IMR-90 (cell line): ENCODE data around the gene HOXA7. TPM values are rescaled to one million over a fixed set of nuclear protein-coding genes. Genes with fewer than 3 reads are reported as not detected.

ENCODE experiments used
- ATAC-seq: fragments of 200-7000 bp; cut with Tn5 transposase; 2 replicates; pipeline ENCODE4 v1.9.1; 2020; ENCODE audit warnings: low read depth, mild to moderate bottlenecking, moderate library complexity
- BruUV-seq: library from RNA; stranded (reverse); fragments of 400-500 nt; replicated peaks from 2 replicates; lab custom pipeline; 2021; lab: Mats Ljungman, UMichigan
- CTCF ChIA-PET: fragments of 300-600 bp; formaldehyde crosslinking; extraction: SDS; loops from one replicate; lab custom pipeline; 2021; ENCODE audit warnings: antibody characterized with exemption; lab: Yijun Ruan, JAX
- POLR2A ChIA-PET: fragments of 300-600 bp; sonication (Branson Sonifier 250); formaldehyde crosslinking; loops from one replicate; lab custom pipeline; 2022; ENCODE audit warnings: antibody characterized with exemption; ENCODE audit not compliant: unreplicated experiment; lab: Charles Lee
- DNase-seq: peaks from one replicate; pipeline ENCODE4 v3.0.0; 2013
- H2AFZ ChIP-seq: replicated peaks from 2 replicates; pipeline ENCODE3; 2013; ENCODE audit warnings: low read length, mild to moderate bottlenecking; ENCODE audit not compliant: poor library complexity
- H2AK5ac ChIP-seq: 2 replicates; pipeline ENCODE4 v1.6.1; 2013; ENCODE audit warnings: low read depth, low read length, inconsistent platforms
- H2AK9ac ChIP-seq: replicated peaks from 2 replicates; pipeline ENCODE3; 2013; ENCODE audit warnings: mild to moderate bottlenecking, low read depth, low read length, moderate library complexity; ENCODE audit not compliant: poor library complexity
- H2BK120ac ChIP-seq: 2 replicates; pipeline ENCODE4 v1.6.1; 2013; ENCODE audit warnings: low read depth, low read length, inconsistent platforms
- H2BK15ac ChIP-seq: 3 replicates; pipeline ENCODE4 v1.6.1; 2013; ENCODE audit warnings: low read depth, low read length, inconsistent platforms
- H2BK20ac ChIP-seq: 2 replicates; pipeline ENCODE4 v1.6.1; 2013; ENCODE audit warnings: low read depth, mild to moderate bottlenecking, inconsistent platforms, low read length, moderate library complexity
- H2BK5ac ChIP-seq: 2 replicates; pipeline ENCODE4 v1.6.1; 2013; ENCODE audit warnings: mild to moderate bottlenecking, low read depth, low read length, inconsistent platforms; ENCODE audit not compliant: poor library complexity, severe bottlenecking
- H3K14ac ChIP-seq: replicated peaks from 2 replicates; pipeline ENCODE4 v1.6.1; 2013; ENCODE audit warnings: low read depth, low read length, inconsistent platforms
- H3K18ac ChIP-seq: 2 replicates; pipeline ENCODE4 v1.6.1; 2013; ENCODE audit warnings: low read depth, low read length, control low read depth
- H3K23ac ChIP-seq: 2 replicates; pipeline ENCODE4 v1.6.1; 2013; ENCODE audit warnings: low read depth, low read length, inconsistent platforms
- H3K27ac ChIP-seq: 2 replicates; pipeline ENCODE4 v1.5.1; 2013; ENCODE audit warnings: mild to moderate bottlenecking, control low read depth, low read length; ENCODE audit not compliant: insufficient read depth
- H3K27me3 ChIP-seq: 2 replicates; pipeline ENCODE4 v1.6.1; 2013; ENCODE audit warnings: low read length; ENCODE audit not compliant: control insufficient read depth, insufficient read depth
- H3K36me3 ChIP-seq: 2 replicates; pipeline ENCODE4 v1.6.1; 2013; ENCODE audit warnings: low read length, mixed read lengths; ENCODE audit not compliant: control insufficient read depth, insufficient read depth
- H3K4ac ChIP-seq: 2 replicates; pipeline ENCODE4 v1.6.1; 2013; ENCODE audit warnings: low read depth, low read length, inconsistent platforms
- H3K4me1 ChIP-seq: 2 replicates; pipeline ENCODE4 v1.6.1; 2013; ENCODE audit warnings: low read length, mixed read lengths; ENCODE audit not compliant: control insufficient read depth, insufficient read depth
- H3K4me2 ChIP-seq: 2 replicates; pipeline ENCODE4 v1.6.1; 2013; ENCODE audit warnings: low read depth, mild to moderate bottlenecking, control low read depth, low read length, moderate library complexity
- H3K4me3 ChIP-seq: 2 replicates; pipeline ENCODE4 v1.5.1; 2013; ENCODE audit warnings: low read depth, mild to moderate bottlenecking, control low read depth, low read length, moderate library complexity; ENCODE audit not compliant: insufficient read depth
- H3K56ac ChIP-seq: 2 replicates; pipeline ENCODE4 v1.6.1; 2013; ENCODE audit warnings: low read length, inconsistent platforms; ENCODE audit not compliant: insufficient read depth; ENCODE audit errors: extremely low read depth
- H3K79me1 ChIP-seq, 2 experiments: 2 replicates each; pipeline ENCODE4 v1.6.1; 2013; ENCODE audit warnings: low read length in 2 of 2, inconsistent platforms in 1 of 2, low read depth in 1 of 2
- H3K9ac ChIP-seq: 2 replicates; pipeline ENCODE4 v1.6.1; 2013; ENCODE audit warnings: low read depth, low read length, control low read depth
- H3K9me1 ChIP-seq: 2 replicates; pipeline ENCODE4 v1.6.1; 2013; ENCODE audit warnings: low read length, inconsistent platforms; ENCODE audit not compliant: insufficient read depth
- H3K9me3 ChIP-seq: 2 replicates; pipeline ENCODE4 v1.6.1; 2013; ENCODE audit warnings: low read length; ENCODE audit not compliant: control insufficient read depth, insufficient read depth
- H4K20me1 ChIP-seq: 2 replicates; pipeline ENCODE4 v1.6.1; 2013; ENCODE audit warnings: low read length, inconsistent platforms; ENCODE audit not compliant: insufficient read depth
- H4K5ac ChIP-seq: 2 replicates; pipeline ENCODE4 v1.6.1; 2013; ENCODE audit warnings: mild to moderate bottlenecking, low read depth, low read length, control low read depth
- H4K8ac ChIP-seq, 2 experiments: 2 replicates each; pipeline ENCODE4 v1.6.1; 2013; ENCODE audit warnings: low read depth in 2 of 2, low read length in 2 of 2, control low read depth in 1 of 2, inconsistent platforms in 1 of 2
- H4K91ac ChIP-seq: 2 replicates; pipeline ENCODE4 v1.6.1; 2013; ENCODE audit warnings: low read depth, low read length, inconsistent platforms; ENCODE audit not compliant: insufficient read depth
- BHLHE40 ChIP-seq: fragments of 150-350 bp; IDR thresholded peaks from 2 replicates; pipeline ENCODE4 v1.6.1; 2016; ENCODE audit warnings: mild to moderate bottlenecking, low read depth, low read length
- CEBPB ChIP-seq: IDR thresholded peaks from 2 replicates; pipeline ENCODE4 v1.6.1; 2012; ENCODE audit warnings: low read depth, low read length, improper control_type of control experiment
- CHD1 ChIP-seq: IDR thresholded peaks from 2 replicates; pipeline ENCODE4 v1.6.1; 2012; ENCODE audit warnings: low read depth, low read length, improper control_type of control experiment
- FOS ChIP-seq: fragments of 150-350 bp; IDR thresholded peaks from 2 replicates; pipeline ENCODE4 v1.6.1; 2016; ENCODE audit warnings: low read depth, low read length
- MAFK ChIP-seq: IDR thresholded peaks from 2 replicates; pipeline ENCODE4 v1.6.1; 2012; ENCODE audit warnings: low read depth, low read length, improper control_type of control experiment
- MAZ ChIP-seq: IDR thresholded peaks from 2 replicates; pipeline ENCODE4 v1.6.1; 2012; ENCODE audit warnings: low read depth, mild to moderate bottlenecking, low read length, improper control_type of control experiment, moderate library complexity, borderline replicate concordance
- MXI1 ChIP-seq: IDR thresholded peaks from 2 replicates; pipeline ENCODE4 v1.6.1; 2012; ENCODE audit warnings: low read depth, mild to moderate bottlenecking, low read length, moderate library complexity, borderline replicate concordance
- NFE2L2 ChIP-seq: fragments of 150-350 bp; IDR thresholded peaks from 2 replicates; pipeline ENCODE4 v1.6.1; 2016; ENCODE audit warnings: low read depth, mild to moderate bottlenecking, low read length
- RAD21 ChIP-seq: IDR thresholded peaks from 2 replicates; pipeline ENCODE4 v1.6.1; 2012; ENCODE audit warnings: low read length, improper control_type of control experiment
- RCOR1 ChIP-seq: IDR thresholded peaks from 2 replicates; pipeline ENCODE4 v1.6.1; 2012; ENCODE audit warnings: mild to moderate bottlenecking, low read length, improper control_type of control experiment; ENCODE audit not compliant: insufficient replicate concordance
- SMC3 ChIP-seq: fragments of 150-350 bp; IDR thresholded peaks from 2 replicates; pipeline ENCODE4 v1.6.1; 2016; ENCODE audit warnings: low read depth, mild to moderate bottlenecking, antibody characterized with exemption, low read length, moderate library complexity
- WGBS, 2 experiments: methylation state at CpG; one replicate each; pipeline versions ENCODE4 v1.1.5 to v1.1.7; 2013; ENCODE audit warnings: missing lambda C conversion rate in 2 of 2; ENCODE audit not compliant: insufficient read length in 1 of 2; ENCODE audit errors: extremely low coverage in 2 of 2; 5-methylcytosine and 5-hydroxymethylcytosine counted together
- dilution Hi-C: fragments of 300-500 bp; cut with HindIII; formaldehyde crosslinking; loops from one replicate; pipeline ENCODE4 v1.14.3; 2018; ENCODE audit warnings: low sequenced_read_pairs; ENCODE audit not compliant: unreplicated experiment
- in situ Hi-C: fragments of 300-500 bp; cut with MboI; formaldehyde crosslinking; loops from 3 replicates; pipeline ENCODE4 v1.14.3; 2019; ENCODE audit warnings: low sequenced_read_pairs, inconsistent platforms, mixed read lengths
- intact Hi-C: fragments of 100-400 bp; cut with micrococcal nuclease; formaldehyde crosslinking; loops from 2 replicates; pipeline ENCODE4 v1.10.0; 2022
- polyA plus RNA-seq, 3 experiments: library from polyadenylated mRNA; depleted of rRNA; stranded (reverse); fragments of >200 nt; gene quantifications; 2 replicates each; pipeline ENCODE4 v1.2.3, GENCODE V29; 2012; ENCODE audit warnings: low replicate concordance in 1 of 3
- total RNA-seq: library from RNA; depleted of rRNA; stranded (reverse); fragments of >200 nt; gene quantifications from 2 replicates; pipeline ENCODE4 v1.2.3, GENCODE V29; 2012
- TF ChIP-seq, protein P1 (sequence below): fragments of 150-350 bp; IDR thresholded peaks from 2 replicates; pipeline ENCODE4 v1.6.1; 2017; ENCODE audit warnings: mild to moderate bottlenecking, antibody characterized with exemption, low read length, low read depth
- TF ChIP-seq, protein P2 (sequence below): conservative IDR thresholded peaks from 2 replicates; pipeline ENCODE4 v1.5.1; 2012; ENCODE audit warnings: mild to moderate bottlenecking, low read depth, low read length, improper control_type of control experiment
- TF ChIP-seq, protein P3 (sequence below): fragments of 150-350 bp; IDR thresholded peaks from 2 replicates; pipeline ENCODE4 v1.6.1; 2016; ENCODE audit warnings: low read depth, mild to moderate bottlenecking, low read length, moderate library complexity, borderline replicate concordance

The HOXA7 gene
- total and polyA plus RNA-seq, 2 of the 4 experiments (the other 2 are of a cell fraction), result 0.18 to 1.7 TPM

DNA sequence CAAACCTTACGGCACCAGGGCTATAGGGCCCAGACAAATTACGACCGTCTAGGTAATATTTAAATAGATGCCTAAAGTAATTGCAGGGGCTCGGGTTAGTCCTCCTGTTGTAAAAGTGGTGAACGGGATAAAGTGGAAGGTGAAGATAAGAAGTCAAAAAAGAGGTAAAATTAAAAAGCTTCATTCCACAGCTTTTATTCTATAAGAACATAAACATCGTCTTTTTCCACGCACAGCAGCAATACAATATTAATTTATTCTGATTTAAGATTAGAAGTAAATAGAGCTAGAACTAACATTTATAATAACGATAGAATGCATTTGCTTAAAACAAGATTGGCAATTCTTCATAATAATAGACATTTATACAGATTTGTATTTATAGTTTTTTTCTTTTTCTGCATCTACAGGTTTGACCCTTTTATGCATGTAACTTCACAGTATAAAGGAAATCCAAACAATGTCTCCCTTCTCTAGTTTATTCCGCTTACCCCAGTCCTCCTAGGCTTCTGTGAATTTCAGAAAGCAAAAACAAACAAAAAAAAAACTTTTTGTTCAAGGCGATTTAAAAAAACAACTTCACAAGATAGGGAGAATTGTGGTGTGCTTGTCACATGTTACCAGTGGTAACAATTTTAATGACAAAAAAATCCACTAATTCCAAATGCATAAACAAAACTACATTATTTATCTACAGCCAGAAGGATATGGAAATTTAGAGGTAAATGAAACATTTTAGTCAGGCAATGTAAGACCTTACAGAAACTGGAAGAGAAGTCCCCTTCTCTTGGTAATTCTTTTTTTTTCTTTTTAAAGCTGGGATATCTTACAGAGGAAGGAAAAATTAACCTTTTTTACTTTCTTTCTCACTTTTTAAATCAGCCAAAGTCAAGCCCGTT, 14.2 kb upstream of the HOXA7 start:
- Histone ChIP-seq H3K27ac (no peak overlapping the region), H2BK120ac (no peak overlapping the region), H2AK9ac (no peak overlapping the region), H2AK5ac (no peak overlapping the region), H3K9me1 (no peaks in the 10 kb centered on the region), H3K23ac (no peak overlapping the region), H2BK15ac (no peak overlapping the region), H3K9me3 (peaks cover 25% of the 10 kb centered on the region), H3K27me3 (peaks cover 95% of the 10 kb centered on the region), H3K4ac (no peak overlapping the region), H3K9ac (no peak overlapping the region), H4K8ac (no peak overlapping the region), H4K5ac (no peak overlapping the region), H3K4me2 (no peak overlapping the region), H3K56ac (no peak overlapping the region), H3K4me1 (no peaks in the 10 kb centered on the region), H3K79me1 (no peaks in the 10 kb centered on the region), H3K4me3 (no peak overlapping the region), H3K36me3 (no peaks in the 10 kb centered on the region), H3K14ac (no peak overlapping the region), H4K20me1 (peaks cover 19% of the 10 kb centered on the region; the same call in 1 of the 2 replicates), H3K18ac (no peak overlapping the region), H4K91ac (no peak overlapping the region), H2BK20ac (no peak overlapping the region), H2AFZ (no peak overlapping the region), H2BK5ac (no peak overlapping the region)
- in situ Hi-C loops, result no loop called here
- DNase-seq (no peak), ATAC-seq (no peak)
- BruUV-seq, result no TSS peak
- dilution Hi-C loops, result no loop called here
- TF ChIP-seq FOS, result no peak
- no peak for TF ChIP-seq BHLHE40
- TF ChIP-seq, protein P1, sequence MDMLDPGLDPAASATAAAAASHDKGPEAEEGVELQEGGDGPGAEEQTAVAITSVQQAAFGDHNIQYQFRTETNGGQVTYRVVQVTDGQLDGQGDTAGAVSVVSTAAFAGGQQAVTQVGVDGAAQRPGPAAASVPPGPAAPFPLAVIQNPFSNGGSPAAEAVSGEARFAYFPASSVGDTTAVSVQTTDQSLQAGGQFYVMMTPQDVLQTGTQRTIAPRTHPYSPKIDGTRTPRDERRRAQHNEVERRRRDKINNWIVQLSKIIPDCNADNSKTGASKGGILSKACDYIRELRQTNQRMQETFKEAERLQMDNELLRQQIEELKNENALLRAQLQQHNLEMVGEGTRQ, result no peak
- TF ChIP-seq NFE2L2, result no peak
- TF ChIP-seq, protein P2, sequence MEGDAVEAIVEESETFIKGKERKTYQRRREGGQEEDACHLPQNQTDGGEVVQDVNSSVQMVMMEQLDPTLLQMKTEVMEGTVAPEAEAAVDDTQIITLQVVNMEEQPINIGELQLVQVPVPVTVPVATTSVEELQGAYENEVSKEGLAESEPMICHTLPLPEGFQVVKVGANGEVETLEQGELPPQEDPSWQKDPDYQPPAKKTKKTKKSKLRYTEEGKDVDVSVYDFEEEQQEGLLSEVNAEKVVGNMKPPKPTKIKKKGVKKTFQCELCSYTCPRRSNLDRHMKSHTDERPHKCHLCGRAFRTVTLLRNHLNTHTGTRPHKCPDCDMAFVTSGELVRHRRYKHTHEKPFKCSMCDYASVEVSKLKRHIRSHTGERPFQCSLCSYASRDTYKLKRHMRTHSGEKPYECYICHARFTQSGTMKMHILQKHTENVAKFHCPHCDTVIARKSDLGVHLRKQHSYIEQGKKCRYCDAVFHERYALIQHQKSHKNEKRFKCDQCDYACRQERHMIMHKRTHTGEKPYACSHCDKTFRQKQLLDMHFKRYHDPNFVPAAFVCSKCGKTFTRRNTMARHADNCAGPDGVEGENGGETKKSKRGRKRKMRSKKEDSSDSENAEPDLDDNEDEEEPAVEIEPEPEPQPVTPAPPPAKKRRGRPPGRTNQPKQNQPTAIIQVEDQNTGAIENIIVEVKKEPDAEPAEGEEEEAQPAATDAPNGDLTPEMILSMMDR, result no peak
- TF ChIP-seq, protein P3, sequence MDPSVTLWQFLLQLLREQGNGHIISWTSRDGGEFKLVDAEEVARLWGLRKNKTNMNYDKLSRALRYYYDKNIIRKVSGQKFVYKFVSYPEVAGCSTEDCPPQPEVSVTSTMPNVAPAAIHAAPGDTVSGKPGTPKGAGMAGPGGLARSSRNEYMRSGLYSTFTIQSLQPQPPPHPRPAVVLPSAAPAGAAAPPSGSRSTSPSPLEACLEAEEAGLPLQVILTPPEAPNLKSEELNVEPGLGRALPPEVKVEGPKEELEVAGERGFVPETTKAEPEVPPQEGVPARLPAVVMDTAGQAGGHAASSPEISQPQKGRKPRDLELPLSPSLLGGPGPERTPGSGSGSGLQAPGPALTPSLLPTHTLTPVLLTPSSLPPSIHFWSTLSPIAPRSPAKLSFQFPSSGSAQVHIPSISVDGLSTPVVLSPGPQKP, result no peak
- no peak for TF ChIP-seq SMC3
- TF ChIP-seq RCOR1, result no peak
- TF ChIP-seq MAZ, result no peak
- TF ChIP-seq CEBPB, result no peak
- no peak for TF ChIP-seq MAFK
- TF ChIP-seq CHD1, result no peak
- no peak for TF ChIP-seq RAD21
- TF ChIP-seq MXI1, result no peak
- CTCF ChIA-PET, result interaction anchor here (0.6 to 1.1 kb wide), 2 partner anchors 9 to 79 kb away, joined by 3 read pairs; no protein-coding TSS in a partner anchor
- intact Hi-C loops, result no loop called here
- 50% methylated on average over 2 of the region's 11 CpGs; no CpG with 5 or more reads in 1 of the 2 experiments for WGBS, 2 experiments
- POLR2A ChIA-PET, result no interaction called here
